ENCODE data around the gene FOXJ3. TPM values are rescaled to one million over a fixed set of nuclear protein-coding genes. Genes with fewer than 3 reads are reported as not detected.

FOXJ3 gene
- total and polyA plus RNA-seq, 2 donors (not counting 1 experiment from before 2014, with no cell fraction given) = 15.4 to 76.4 TPM

DNA sequence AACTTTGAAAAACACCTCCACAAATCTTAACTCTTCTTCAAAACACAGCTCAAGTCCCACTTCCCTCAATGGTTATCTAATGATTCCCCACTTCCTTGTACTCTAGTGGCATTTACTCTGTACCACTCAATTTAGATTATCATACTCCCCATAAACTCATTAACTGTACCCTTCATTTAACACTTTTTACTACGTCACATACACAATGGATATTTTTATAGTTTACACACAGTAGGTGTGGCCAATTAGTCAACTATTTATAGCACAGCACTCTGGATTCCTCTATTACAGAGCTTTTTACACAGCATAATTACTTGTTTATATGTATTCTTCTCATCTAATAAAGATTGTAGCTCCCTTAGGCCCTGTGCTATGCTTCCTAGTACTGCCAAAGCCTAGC, 62.1 kb downstream of the FOXJ3 start:
- POLR2A ChIA-PET = no interaction called here
- CTCF ChIA-PET = no interaction called here
- no peak for ATAC-seq (ENCODE audit: low read depth)

GRCh38 chr1:42267904-42268303, 67.1 kb downstream of the FOXJ3 start:
- H3K9ac ChIP-seq (ENCODE audit: low read length) = no peak overlapping the region
- Mint-ChIP-seq H3K4me3 (no peak overlapping the region), H3K27me3 (no peaks in the 10 kb centered on the region), H3K27ac (no peak overlapping the region), H3K9me3 (ENCODE audit: insufficient read depth) (no peaks in the 10 kb centered on the region), H3K4me1 (peaks cover 59% of the 10 kb centered on the region)
- no peaks in the 10 kb centered on the region for H3K9me3 ChIP-seq (ENCODE audit: control extremely low read depth in 1 of 3, control insufficient read depth in 2 of 3, insufficient read depth in 1 of 3, low read length in 2 of 3)
- ATAC-seq (ENCODE audit: low read depth) (no peak), DNase-seq (no peak)
- H3K27me3 ChIP-seq (replicated peaks in 1 of 4; ENCODE audit: control extremely low read depth in 1 of 4, control insufficient read depth in 3 of 4, insufficient read depth in 4 of 4, low read length in 3 of 4) = no peaks in the 10 kb centered on the region
- peaks cover 2 to 13% of the 10 kb centered on the region in 2 experiments for H3K36me3 ChIP-seq (replicated peaks in 1 of 2; ENCODE audit: control extremely low read depth in 1 of 2, control insufficient read depth in 1 of 2, extremely low read depth in 1 of 2, insufficient read depth in 2 of 2, low read length in 1 of 2)
- POLR2A ChIA-PET = no interaction called here
- H3K79me2 ChIP-seq (ENCODE audit: control insufficient read depth, insufficient read depth, low read length) = peaks cover 49% of the 10 kb centered on the region
- CTCF ChIA-PET = no interaction called here
- peaks cover 0 to 8% of the 10 kb centered on the region in 2 donors for H3K4me1 ChIP-seq (ENCODE audit: control insufficient read depth in 2 of 2, insufficient read depth in 2 of 2, low read length in 2 of 2)
- H3K27ac ChIP-seq (ENCODE audit: low read length in 2 of 2) = no peak overlapping the region
- peaks cover 31% of the 10 kb centered on the region for H4K20me1 ChIP-seq (ENCODE audit: control insufficient read depth, insufficient read depth, low read length, poor library complexity, severe bottlenecking)
- H3K4me3 ChIP-seq (ENCODE audit: control extremely low read depth in 1 of 5, extremely low read depth in 1 of 5, insufficient read depth in 1 of 5, low read depth in 2 of 5, low read length in 4 of 5) = no peak overlapping the region
- H2AFZ ChIP-seq (ENCODE audit: insufficient read depth, low read depth, low read length, poor library complexity, severe bottlenecking) = no peak overlapping the region
- no peak for TF ChIP-seq EZH2 (IDR thresholded peaks at IDR 0.05; ENCODE audit: borderline replicate concordance, insufficient read depth, low read depth, low read length, poor library complexity, severe bottlenecking)
- TF ChIP-seq, protein P1, sequence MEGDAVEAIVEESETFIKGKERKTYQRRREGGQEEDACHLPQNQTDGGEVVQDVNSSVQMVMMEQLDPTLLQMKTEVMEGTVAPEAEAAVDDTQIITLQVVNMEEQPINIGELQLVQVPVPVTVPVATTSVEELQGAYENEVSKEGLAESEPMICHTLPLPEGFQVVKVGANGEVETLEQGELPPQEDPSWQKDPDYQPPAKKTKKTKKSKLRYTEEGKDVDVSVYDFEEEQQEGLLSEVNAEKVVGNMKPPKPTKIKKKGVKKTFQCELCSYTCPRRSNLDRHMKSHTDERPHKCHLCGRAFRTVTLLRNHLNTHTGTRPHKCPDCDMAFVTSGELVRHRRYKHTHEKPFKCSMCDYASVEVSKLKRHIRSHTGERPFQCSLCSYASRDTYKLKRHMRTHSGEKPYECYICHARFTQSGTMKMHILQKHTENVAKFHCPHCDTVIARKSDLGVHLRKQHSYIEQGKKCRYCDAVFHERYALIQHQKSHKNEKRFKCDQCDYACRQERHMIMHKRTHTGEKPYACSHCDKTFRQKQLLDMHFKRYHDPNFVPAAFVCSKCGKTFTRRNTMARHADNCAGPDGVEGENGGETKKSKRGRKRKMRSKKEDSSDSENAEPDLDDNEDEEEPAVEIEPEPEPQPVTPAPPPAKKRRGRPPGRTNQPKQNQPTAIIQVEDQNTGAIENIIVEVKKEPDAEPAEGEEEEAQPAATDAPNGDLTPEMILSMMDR (IDR thresholded peaks at IDR 0.05) = no peak
- H3K4me2 ChIP-seq (replicated peaks; ENCODE audit: low read depth, low read length, poor library complexity, severe bottlenecking) = no peak overlapping the region
- intact Hi-C loops (cut with micrococcal nuclease) = no loop called here

More for the DNA sequence above, 62.1 kb downstream of the FOXJ3 start:
- TF ChIP-seq, protein P1 (IDR thresholded peaks at IDR 0.05) = no peak
- no peak for TF ChIP-seq EZH2 (IDR thresholded peaks at IDR 0.05; ENCODE audit: borderline replicate concordance, insufficient read depth, low read depth, low read length, poor library complexity, severe bottlenecking)
- Histone ChIP-seq H3K9ac (ENCODE audit: low read length) (no peak overlapping the region), H2AFZ (ENCODE audit: insufficient read depth, low read depth, low read length, poor library complexity, severe bottlenecking) (no peak overlapping the region), H3K4me2 (replicated peaks; ENCODE audit: low read depth, low read length, poor library complexity, severe bottlenecking) (no peak overlapping the region), H3K4me3 (ENCODE audit: control extremely low read depth in 1 of 5, extremely low read depth in 1 of 5, insufficient read depth in 1 of 5, low read depth in 2 of 5, low read length in 4 of 5) (no peak overlapping the region), H3K27me3 (replicated peaks in 1 of 4; ENCODE audit: control extremely low read depth in 1 of 4, control insufficient read depth in 3 of 4, insufficient read depth in 4 of 4, low read length in 3 of 4) (no peaks in the 10 kb centered on the region), H3K9me3 (ENCODE audit: control extremely low read depth in 1 of 3, control insufficient read depth in 2 of 3, insufficient read depth in 1 of 3, low read length in 2 of 3) (no peaks in the 10 kb centered on the region), H3K27ac (ENCODE audit: low read length in 2 of 2) (no peak overlapping the region), H3K36me3 (replicated peaks in 1 of 2; ENCODE audit: control extremely low read depth in 1 of 2, control insufficient read depth in 1 of 2, extremely low read depth in 1 of 2, insufficient read depth in 2 of 2, low read length in 1 of 2) (peaks cover 0 to 16% of the 10 kb centered on the region in 2 experiments), H3K79me2 (ENCODE audit: control insufficient read depth, insufficient read depth, low read length) (peaks cover 56% of the 10 kb centered on the region), H3K4me1 (ENCODE audit: control insufficient read depth in 2 of 2, insufficient read depth in 2 of 2, low read length in 2 of 2) (no peaks in the 10 kb centered on the region), H4K20me1 (ENCODE audit: control insufficient read depth, insufficient read depth, low read length, poor library complexity, severe bottlenecking) (peaks cover 45% of the 10 kb centered on the region)
- Mint-ChIP-seq H3K27me3 (no peaks in the 10 kb centered on the region), H3K9me3 (ENCODE audit: insufficient read depth) (no peaks in the 10 kb centered on the region), H3K4me1 (peaks cover 28% of the 10 kb centered on the region), H3K4me3 (no peak overlapping the region), H3K27ac (no peak overlapping the region)
- no CpG with 5 or more reads among the region's 1 CpG for WGBS (ENCODE audit: insufficient coverage)
- intact Hi-C loops (cut with micrococcal nuclease) = no loop called here
- DNase-seq = no peak
